Uterus (tissue), 4 donors: ENCODE measurements around the gene E2F1. TPM values are rescaled to one million over a fixed set of nuclear protein-coding genes. Genes with fewer than 3 reads are reported as not detected.
"Not testable (repeated sequence)": the region's sequence is repeated elsewhere in the genome, so short reads cannot be mapped to it uniquely, and the experiment has no call there.

Source experiments
- DNase-seq, 2 donors: peaks; one replicate each; pipeline ENCODE4 v3.0.0-alpha.2; 2019 to 2020
- H3K27ac ChIP-seq, 2 donors: fragments of 200-600 bp; sonication (generic); 1 replicate in 1 of 2; 2 replicates in 1 of 2; pipeline ENCODE4 v1.5.1; 2016 to 2018
- H3K27me3 ChIP-seq, 2 donors: fragments of 200-600 bp; sonication (generic); one replicate each; pipeline ENCODE4 v1.5.1; 2018 to 2019; ENCODE audit warnings: control low read depth in 1 of 2
- H3K36me3 ChIP-seq, 2 donors: fragments of 200-600 bp; sonication (generic); one replicate each; pipeline ENCODE4 v1.5.1; 2019; ENCODE audit warnings: control low read depth in 1 of 2
- H3K4me1 ChIP-seq, 2 donors: fragments of 200-600 bp; sonication (generic); one replicate each; pipeline ENCODE4 v1.5.1; 2018 to 2019; ENCODE audit warnings: control low read depth in 1 of 2
- H3K4me3 ChIP-seq, 2 donors: fragments of 200-600 bp; sonication (generic); 1 replicate in 1 of 2; 2 replicates in 1 of 2; pipeline ENCODE4 v1.5.1; 2018 to 2019; ENCODE audit warnings: mild to moderate bottlenecking in 1 of 2
- H3K9me3 ChIP-seq, 2 donors: fragments of 200-600 bp; sonication (generic); one replicate each; pipeline ENCODE4 v1.5.1; 2019; ENCODE audit warnings: control low read depth in 1 of 2
- POLR2A ChIP-seq, 2 donors: fragments of 450-650 bp; IDR thresholded peaks; one replicate each; pipeline ENCODE4 v1.6.1; 2016; ENCODE audit warnings: antibody characterized with exemption in 2 of 2, mild to moderate bottlenecking in 1 of 2, moderate library complexity in 1 of 2
- intact Hi-C: fragments of 100-400 bp; cut with DNase I; formaldehyde crosslinking; loops from one replicate; pipeline ENCODE4 v1.15.1; 2023; ENCODE audit warnings: low total_unique reads
- total RNA-seq, 4 donors: library from RNA; depleted of rRNA in 3 of 4; stranded (reverse); fragments of >200 nt in 3 of 4; gene quantifications; one replicate each; pipeline versions ENCODE4 v1.1.0 to v1.2.4, GENCODE V29; 2014 to 2023
- TF ChIP-seq, protein P1 (sequence below), 4 experiments: fragments of 200-600 bp in 2 of 4; fragments of 450-650 bp in 2 of 4; sonication (generic) in 2 of 4; IDR thresholded peaks; one replicate each; pipeline ENCODE4 v1.5.1; 2016 to 2019; ENCODE audit warnings: antibody characterized with exemption in 4 of 4, mild to moderate bottlenecking in 2 of 4, moderate library complexity in 1 of 4
- donor health status: DM: yes; HTN: yes; CAD: no.

E2F1 gene
- total RNA-seq, 4 donors from 2014 or later, result 0.51 to 7.3 (median 1.5) TPM; not detected in 1

DNA sequence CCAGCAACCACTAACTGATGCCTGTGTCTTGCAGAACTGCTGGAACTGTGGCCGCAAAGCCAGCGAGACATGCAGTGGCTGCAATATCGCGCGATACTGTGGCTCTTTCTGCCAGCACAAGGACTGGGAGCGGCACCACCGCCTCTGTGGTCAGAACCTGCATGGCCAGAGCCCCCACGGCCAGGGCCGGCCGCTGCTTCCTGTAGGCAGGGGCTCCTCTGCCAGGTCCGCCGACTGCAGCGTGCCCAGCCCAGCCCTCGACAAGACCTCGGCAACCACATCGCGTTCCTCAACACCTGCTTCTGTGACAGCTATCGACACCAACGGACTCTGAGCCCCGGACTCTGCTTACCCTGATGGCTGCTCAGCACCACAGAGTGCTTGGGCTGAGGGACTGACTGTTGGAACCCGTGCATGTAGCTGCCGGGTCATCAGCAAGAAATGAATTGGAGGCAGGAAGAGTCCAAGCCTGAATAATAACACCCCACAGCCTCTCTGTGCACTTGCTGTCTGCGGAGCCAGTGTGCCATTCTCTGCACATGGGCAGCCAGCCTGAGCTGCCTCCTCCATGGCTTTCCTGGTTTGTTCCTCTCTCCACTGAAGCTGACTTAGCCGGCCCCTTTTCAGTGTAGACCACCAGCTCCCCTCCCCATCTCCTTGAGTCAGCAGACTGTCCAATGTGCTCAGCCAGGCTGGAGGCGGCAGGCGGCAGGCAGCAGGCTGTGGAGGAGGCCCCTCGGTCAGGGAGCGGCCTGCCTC, 41.7 kb downstream of the E2F1 start:
- Histone ChIP-seq H3K27me3 (no peaks in the 10 kb centered on the region), H3K4me3 (no peak overlapping the region), H3K36me3 (no peaks in the 10 kb centered on the region), H3K27ac (no peak overlapping the region), H3K4me1 (no peaks in the 10 kb centered on the region), H3K9me3 (no peaks in the 10 kb centered on the region)
- intact Hi-C loops, result no loop called here
- no peak for DNase-seq
- no peak for TF ChIP-seq POLR2A (IDR thresholded peaks at IDR 0.05)
- TF ChIP-seq, protein P1, sequence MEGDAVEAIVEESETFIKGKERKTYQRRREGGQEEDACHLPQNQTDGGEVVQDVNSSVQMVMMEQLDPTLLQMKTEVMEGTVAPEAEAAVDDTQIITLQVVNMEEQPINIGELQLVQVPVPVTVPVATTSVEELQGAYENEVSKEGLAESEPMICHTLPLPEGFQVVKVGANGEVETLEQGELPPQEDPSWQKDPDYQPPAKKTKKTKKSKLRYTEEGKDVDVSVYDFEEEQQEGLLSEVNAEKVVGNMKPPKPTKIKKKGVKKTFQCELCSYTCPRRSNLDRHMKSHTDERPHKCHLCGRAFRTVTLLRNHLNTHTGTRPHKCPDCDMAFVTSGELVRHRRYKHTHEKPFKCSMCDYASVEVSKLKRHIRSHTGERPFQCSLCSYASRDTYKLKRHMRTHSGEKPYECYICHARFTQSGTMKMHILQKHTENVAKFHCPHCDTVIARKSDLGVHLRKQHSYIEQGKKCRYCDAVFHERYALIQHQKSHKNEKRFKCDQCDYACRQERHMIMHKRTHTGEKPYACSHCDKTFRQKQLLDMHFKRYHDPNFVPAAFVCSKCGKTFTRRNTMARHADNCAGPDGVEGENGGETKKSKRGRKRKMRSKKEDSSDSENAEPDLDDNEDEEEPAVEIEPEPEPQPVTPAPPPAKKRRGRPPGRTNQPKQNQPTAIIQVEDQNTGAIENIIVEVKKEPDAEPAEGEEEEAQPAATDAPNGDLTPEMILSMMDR (IDR thresholded peaks at IDR 0.05), result no peak

DNA sequence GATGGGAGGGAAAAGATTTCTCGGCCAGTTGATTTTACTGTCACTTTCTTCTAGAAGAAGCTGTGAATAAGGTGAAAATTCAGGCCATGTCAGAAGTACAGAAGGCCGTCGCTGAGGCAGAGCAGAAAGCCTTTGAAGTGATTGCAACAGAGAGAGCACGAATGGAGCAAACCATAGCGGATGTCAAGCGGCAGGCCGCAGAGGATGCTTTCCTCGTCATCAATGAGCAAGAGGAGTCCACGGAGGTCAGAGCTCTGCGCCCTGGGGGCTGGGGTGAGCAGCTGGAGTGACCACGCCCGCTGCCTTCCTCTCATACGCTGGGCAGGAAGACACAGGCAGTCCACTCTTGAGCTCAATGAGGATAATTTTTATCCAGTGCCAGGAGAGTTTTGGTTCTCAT, 45.9 kb downstream of the E2F1 start:
- intact Hi-C loops, result no loop called here
- Histone ChIP-seq H3K36me3 (no peaks in the 10 kb centered on the region), H3K27me3 (no peaks in the 10 kb centered on the region), H3K9me3 (no peaks in the 10 kb centered on the region), H3K27ac (no peak overlapping the region), H3K4me1 (no peaks in the 10 kb centered on the region), H3K4me3 (no peak overlapping the region)
- TF ChIP-seq, protein P1 (IDR thresholded peaks at IDR 0.05), result no peak
- TF ChIP-seq POLR2A (IDR thresholded peaks at IDR 0.05), result no peak
- no peak for DNase-seq

DNA sequence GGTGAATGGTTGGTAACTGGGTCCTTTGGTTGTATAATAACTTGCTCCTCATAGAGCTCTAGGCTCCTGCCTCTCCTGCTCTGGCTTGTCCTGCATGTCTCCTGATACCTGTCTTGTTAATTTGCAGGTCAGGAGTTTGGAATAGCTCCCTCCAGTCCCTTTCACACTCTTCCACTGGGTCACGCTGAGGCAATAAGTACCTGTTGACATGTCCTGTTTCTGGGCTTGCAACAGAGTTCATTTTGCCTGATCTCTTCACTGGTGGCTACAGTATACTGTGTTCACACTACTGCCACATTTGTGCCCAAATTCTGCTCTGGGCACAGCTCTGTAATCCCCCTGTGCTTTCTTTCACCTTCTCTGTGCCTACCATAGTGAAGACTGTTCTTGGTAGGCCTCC, 49.4 kb downstream of the E2F1 start:
- Histone ChIP-seq H3K4me3 (no peak overlapping the region), H3K36me3 (no peaks in the 10 kb centered on the region), H3K9me3 (no peaks in the 10 kb centered on the region), H3K4me1 (no peaks in the 10 kb centered on the region), H3K27ac (no peak overlapping the region), H3K27me3 (no peaks in the 10 kb centered on the region)
- TF ChIP-seq POLR2A (IDR thresholded peaks at IDR 0.05), result no peak
- TF ChIP-seq, protein P1 (IDR thresholded peaks at IDR 0.05), result no peak
- intact Hi-C loops, result no loop called here
- DNase-seq, result no peak

DNA sequence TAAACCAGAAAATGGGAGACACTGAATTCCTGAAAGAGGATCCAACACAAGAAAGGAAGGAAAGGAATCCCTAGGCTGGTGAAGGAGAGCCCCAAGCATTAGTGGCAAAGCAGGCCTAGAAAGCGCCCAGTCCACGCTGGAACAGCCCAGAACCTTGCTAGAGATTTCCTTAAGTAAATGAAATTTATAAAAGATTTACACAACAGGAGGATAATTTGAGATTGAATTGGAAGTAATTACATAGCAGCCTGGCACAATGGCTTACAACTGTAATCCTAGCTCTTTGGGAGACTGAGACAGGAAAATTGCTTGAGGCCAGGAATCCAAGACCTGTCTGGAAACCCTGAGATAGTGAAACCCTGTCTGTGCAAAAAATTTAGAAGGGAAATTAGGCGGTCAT, 50.8 kb downstream of the E2F1 start:
- Histone ChIP-seq H3K4me1 (no peaks in the 10 kb centered on the region), H3K36me3 (no peaks in the 10 kb centered on the region)

DNA sequence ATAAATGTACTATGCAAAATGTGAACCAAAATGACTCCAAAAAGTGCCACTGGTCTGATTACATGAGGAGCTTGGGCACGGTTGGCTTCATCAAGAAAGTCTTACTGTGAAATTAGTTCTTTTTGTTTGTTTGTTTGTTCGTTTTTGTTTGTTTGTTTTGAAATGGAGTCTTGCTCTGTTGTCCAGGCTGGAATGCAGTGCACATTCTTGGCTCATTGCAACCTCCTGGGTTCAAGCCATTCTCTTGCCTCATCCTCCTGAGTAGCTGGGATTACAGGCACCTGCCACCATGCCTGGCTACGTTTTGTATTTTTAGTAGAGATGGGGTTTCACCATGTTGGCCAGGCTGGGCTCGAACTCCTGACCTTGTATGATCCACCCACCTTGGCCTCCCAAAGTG, 54.3 kb downstream of the E2F1 start:
- not testable (repeated sequence) for DNase-seq, H3K36me3 ChIP-seq

More for the DNA sequence above, 50.8 kb downstream of the E2F1 start:
- H3K9me3 ChIP-seq, result no peaks in the 10 kb centered on the region
- H3K27me3 ChIP-seq, result no peaks in the 10 kb centered on the region
- intact Hi-C loops, result no loop called here
- DNase-seq, result no peak
- no peak overlapping the region for H3K27ac ChIP-seq
- TF ChIP-seq, protein P1 (IDR thresholded peaks at IDR 0.05), result no peak
- TF ChIP-seq POLR2A (IDR thresholded peaks at IDR 0.05), result no peak
- no peak overlapping the region for H3K4me3 ChIP-seq

More for the DNA sequence above, 54.3 kb downstream of the E2F1 start:
- intact Hi-C loops, H3K27ac ChIP-seq, H3K4me1 ChIP-seq, H3K9me3 ChIP-seq, H3K4me3 ChIP-seq, H3K27me3 ChIP-seq: not testable (repeated sequence)
